SK-N-SH treated with all-trans-retinoic acid at 6 μM for 48 hours (cell line): Measurements from ENCODE around the gene YJEFN3.

ENCODE experiments used
- ATAC-seq: fragments of 200-7000 bp; cut with Tn5 transposase; 3 replicates; pipeline ENCODE4 v1.9.1; 2020; ENCODE audit warnings: mild to moderate bottlenecking, moderate library complexity
- CSDC2 ChIP-seq: fragments of 250-450 bp; sonication (Bioruptor Pico); IDR thresholded peaks from 2 replicates; pipeline ENCODE4 v1.5.0; 2020; ENCODE audit warnings: mild to moderate bottlenecking, moderate library complexity
- GLIS3 ChIP-seq: fragments of 250-450 bp; sonication (Bioruptor Pico); IDR thresholded peaks from 2 replicates; pipeline ENCODE4 v1.5.0; 2020; ENCODE audit warnings: mild to moderate bottlenecking, moderate library complexity
- ISL1 ChIP-seq: fragments of 250-450 bp; sonication (Bioruptor Pico); IDR thresholded peaks from 2 replicates; pipeline ENCODE4 v2.1.2; 2022; ENCODE audit warnings: mild to moderate bottlenecking, moderate library complexity
- PPARA ChIP-seq: fragments of 250-450 bp; sonication (Bioruptor Pico); IDR thresholded peaks from 2 replicates; pipeline ENCODE4 v1.5.0; 2020; ENCODE audit warnings: mild to moderate bottlenecking, borderline replicate concordance
- RARB ChIP-seq: fragments of 250-450 bp; sonication (Bioruptor Pico); IDR thresholded peaks from 2 replicates; pipeline ENCODE4 v1.8.0; 2021; ENCODE audit warnings: mild to moderate bottlenecking, moderate library complexity
- TOX ChIP-seq: fragments of 250-450 bp; sonication (Bioruptor Pico); IDR thresholded peaks from 2 replicates; pipeline ENCODE4 v1.8.0; 2021; ENCODE audit warnings: mild to moderate bottlenecking, moderate library complexity, borderline replicate concordance
- ZC3H10 ChIP-seq: fragments of 250-450 bp; sonication (Bioruptor Pico); IDR thresholded peaks from 2 replicates; pipeline ENCODE4 v1.5.1; 2021; ENCODE audit warnings: mild to moderate bottlenecking, moderate library complexity
- ZFP30 ChIP-seq: fragments of 450-650 bp; formaldehyde crosslinking; IDR thresholded peaks from 2 replicates; pipeline ENCODE4 v1.5.0; 2022; ENCODE audit warnings: mild to moderate bottlenecking, moderate library complexity
- ZNF70 ChIP-seq: fragments of 450-650 bp; formaldehyde crosslinking; IDR thresholded peaks from 2 replicates; pipeline ENCODE4 v1.5.0; 2020; ENCODE audit warnings: mild to moderate bottlenecking, moderate library complexity
- ZNF8 ChIP-seq: fragments of 450-650 bp; formaldehyde crosslinking; IDR thresholded peaks from 2 replicates; pipeline ENCODE4 v1.5.0; 2020; ENCODE audit warnings: mild to moderate bottlenecking, moderate library complexity
- TF ChIP-seq, protein P1 (sequence below): fragments of 250-450 bp; sonication (Bioruptor Pico); IDR thresholded peaks from 2 replicates; pipeline ENCODE4 v1.8.0; 2020; ENCODE audit warnings: mild to moderate bottlenecking, moderate library complexity, borderline replicate concordance
- TF ChIP-seq, protein P2 (sequence below): fragments of 250-450 bp; sonication (Bioruptor Pico); IDR thresholded peaks from 2 replicates; pipeline ENCODE4 v1.8.0; 2021; ENCODE audit warnings: low read depth, mild to moderate bottlenecking, moderate library complexity, borderline replicate concordance
- TF ChIP-seq, protein P3 (sequence below): fragments of 250-450 bp; sonication (Bioruptor Pico); IDR thresholded peaks from 2 replicates; pipeline ENCODE4 v1.5.1; 2020; ENCODE audit warnings: low read depth, mild to moderate bottlenecking, moderate library complexity
- TF ChIP-seq, protein P4 (sequence below): fragments of 250-450 bp; sonication (Bioruptor Pico); IDR thresholded peaks from 2 replicates; pipeline ENCODE4 v1.5.0; 2020; ENCODE audit warnings: mild to moderate bottlenecking, moderate library complexity
- TF ChIP-seq, protein P5 (sequence below): fragments of 250-450 bp; sonication (Bioruptor Pico); IDR thresholded peaks from 2 replicates; pipeline ENCODE4 v1.5.1; 2021; ENCODE audit warnings: mild to moderate bottlenecking, moderate library complexity

The YJEFN3 gene

DNA sequence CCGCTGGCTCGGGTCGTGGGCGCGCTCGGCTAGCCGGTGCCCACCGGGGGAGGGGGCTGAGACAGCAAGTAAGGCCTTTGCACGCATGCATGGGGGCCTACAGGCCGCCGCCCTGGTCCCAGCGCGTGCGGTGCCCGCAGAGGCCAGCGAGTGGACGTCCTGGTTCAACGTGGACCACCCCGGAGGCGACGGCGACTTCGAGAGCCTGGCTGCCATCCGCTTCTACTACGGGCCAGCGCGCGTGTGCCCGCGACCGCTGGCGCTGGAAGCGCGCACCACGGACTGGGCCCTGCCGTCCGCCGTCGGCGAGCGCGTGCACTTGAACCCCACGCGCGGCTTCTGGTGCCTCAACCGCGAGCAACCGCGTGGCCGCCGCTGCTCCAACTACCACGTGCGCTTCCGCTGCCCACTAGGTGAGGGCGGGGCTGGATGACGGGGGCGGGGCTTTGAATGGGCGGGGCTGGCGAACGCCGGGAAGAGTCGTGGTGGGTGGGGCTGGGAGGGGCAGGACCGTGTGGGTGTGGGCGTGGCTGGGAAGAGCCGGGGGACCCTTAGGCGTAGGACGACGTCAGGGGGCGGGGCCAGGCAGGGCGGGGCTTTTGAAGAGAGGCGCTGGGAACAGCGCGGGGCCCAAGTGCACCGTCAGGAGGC is 11.5 kb downstream of the YJEFN3 start:
- no peak for TF ChIP-seq GLIS3 (CRISPR knock-in tag)
- peak; percentile 4; the same call in 1 of the 3 replicates for ATAC-seq

DNA sequence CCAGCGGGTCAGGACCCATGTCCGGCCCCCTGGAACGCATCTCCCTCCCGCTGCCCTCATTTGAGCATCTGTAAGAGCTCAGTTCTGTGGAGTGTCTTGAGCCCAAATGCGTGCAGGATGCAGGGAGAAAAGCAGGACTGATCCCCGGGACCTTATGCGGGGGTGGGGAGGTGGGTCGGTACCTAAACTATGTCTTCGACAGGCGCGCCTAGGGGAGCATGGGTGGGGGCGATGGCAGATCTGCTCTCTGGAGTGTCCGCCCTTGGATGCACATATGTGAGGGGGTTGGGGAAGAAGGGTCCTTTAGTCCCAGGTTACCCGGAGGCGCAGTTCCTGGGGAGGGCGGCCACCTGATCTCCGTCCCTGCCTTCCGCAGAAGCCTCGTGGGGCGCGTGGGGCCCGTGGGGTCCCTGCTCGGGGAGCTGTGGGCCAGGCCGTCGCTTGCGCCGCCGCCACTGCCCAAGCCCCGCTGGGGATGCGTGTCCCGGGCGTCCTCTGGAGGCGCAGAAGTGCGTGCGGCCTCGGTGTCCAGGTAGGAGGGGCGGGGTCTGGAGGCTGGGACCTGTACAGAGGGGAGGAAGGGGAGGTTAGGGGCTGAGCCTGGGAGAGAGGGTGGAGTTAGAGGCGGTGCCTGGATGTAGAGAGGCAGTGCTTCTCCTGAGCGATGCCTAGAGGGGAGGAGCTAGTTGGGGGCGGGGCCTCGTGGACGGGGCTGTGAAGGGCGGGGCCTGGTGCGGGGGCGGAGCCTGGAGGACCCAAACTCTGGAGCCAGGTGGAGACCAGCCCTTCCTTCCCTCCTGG is 12.2 kb downstream of the YJEFN3 start:
- TF ChIP-seq ZFP30 (CRISPR knock-in tag) (no peak), PPARA (CRISPR knock-in tag) (no peak)
- ATAC-seq = peak; percentile 80

DNA sequence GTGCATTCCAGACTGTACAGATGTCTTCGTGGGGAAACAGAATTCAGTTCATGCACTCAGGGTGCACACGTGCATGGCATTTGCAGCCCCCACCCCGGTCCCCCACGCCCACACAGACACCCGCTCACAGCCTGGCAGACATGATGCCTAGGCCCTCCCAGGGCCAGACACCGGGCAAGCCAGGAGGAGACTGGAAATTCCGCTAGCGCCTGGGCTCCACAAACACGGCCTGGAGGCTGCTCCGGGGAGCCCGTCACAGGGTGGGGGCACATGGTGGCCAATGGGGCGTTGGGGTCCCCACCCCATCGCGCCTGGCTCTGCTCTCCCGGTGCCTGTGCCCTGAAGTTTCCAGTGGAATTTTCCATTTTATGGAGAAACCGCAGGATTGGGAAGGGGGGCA is 12.9 kb downstream of the YJEFN3 start:
- ATAC-seq = no peak

DNA sequence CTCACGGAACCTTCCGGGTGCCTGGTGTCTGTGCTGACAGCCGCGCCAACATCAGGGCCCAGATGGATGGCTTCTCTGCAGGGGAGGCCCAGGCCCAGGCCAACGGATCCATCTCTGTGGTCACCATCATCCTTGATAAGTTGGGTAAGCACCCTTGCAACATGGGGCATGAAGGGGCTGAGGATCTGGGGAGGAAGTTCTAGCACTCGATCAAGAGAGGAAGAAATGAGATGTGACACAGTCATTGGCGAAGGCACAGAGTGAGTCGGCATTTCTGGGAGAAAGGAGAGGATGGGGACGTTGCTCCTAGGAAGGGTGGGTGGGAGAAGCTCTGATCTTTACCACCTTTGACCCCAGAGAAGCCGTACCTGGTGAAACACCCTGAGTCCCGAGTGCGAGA is 13.8 kb downstream of the YJEFN3 start:
- TF ChIP-seq, protein P1, sequence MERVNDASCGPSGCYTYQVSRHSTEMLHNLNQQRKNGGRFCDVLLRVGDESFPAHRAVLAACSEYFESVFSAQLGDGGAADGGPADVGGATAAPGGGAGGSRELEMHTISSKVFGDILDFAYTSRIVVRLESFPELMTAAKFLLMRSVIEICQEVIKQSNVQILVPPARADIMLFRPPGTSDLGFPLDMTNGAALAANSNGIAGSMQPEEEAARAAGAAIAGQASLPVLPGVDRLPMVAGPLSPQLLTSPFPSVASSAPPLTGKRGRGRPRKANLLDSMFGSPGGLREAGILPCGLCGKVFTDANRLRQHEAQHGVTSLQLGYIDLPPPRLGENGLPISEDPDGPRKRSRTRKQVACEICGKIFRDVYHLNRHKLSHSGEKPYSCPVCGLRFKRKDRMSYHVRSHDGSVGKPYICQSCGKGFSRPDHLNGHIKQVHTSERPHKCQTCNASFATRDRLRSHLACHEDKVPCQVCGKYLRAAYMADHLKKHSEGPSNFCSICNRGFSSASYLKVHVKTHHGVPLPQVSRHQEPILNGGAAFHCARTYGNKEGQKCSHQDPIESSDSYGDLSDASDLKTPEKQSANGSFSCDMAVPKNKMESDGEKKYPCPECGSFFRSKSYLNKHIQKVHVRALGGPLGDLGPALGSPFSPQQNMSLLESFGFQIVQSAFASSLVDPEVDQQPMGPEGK (CRISPR knock-in tag) = no peak
- no peak for TF ChIP-seq CSDC2 (CRISPR knock-in tag)
- TF ChIP-seq ZC3H10 (CRISPR knock-in tag) = no peak
- TF ChIP-seq, protein P2, sequence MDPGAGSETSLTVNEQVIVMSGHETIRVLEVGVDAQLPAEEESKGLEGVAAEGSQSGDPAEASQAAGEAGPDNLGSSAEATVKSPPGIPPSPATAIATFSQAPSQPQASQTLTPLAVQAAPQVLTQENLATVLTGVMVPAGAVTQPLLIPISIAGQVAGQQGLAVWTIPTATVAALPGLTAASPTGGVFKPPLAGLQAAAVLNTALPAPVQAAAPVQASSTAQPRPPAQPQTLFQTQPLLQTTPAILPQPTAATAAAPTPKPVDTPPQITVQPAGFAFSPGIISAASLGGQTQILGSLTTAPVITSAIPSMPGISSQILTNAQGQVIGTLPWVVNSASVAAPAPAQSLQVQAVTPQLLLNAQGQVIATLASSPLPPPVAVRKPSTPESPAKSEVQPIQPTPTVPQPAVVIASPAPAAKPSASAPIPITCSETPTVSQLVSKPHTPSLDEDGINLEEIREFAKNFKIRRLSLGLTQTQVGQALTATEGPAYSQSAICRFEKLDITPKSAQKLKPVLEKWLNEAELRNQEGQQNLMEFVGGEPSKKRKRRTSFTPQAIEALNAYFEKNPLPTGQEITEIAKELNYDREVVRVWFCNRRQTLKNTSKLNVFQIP (CRISPR knock-in tag) = no peak
- TF ChIP-seq, all 23 proteins: peak for 0
- ATAC-seq = no peak

More for the DNA sequence above, 12.9 kb downstream of the YJEFN3 start:
- TF ChIP-seq, protein P3, sequence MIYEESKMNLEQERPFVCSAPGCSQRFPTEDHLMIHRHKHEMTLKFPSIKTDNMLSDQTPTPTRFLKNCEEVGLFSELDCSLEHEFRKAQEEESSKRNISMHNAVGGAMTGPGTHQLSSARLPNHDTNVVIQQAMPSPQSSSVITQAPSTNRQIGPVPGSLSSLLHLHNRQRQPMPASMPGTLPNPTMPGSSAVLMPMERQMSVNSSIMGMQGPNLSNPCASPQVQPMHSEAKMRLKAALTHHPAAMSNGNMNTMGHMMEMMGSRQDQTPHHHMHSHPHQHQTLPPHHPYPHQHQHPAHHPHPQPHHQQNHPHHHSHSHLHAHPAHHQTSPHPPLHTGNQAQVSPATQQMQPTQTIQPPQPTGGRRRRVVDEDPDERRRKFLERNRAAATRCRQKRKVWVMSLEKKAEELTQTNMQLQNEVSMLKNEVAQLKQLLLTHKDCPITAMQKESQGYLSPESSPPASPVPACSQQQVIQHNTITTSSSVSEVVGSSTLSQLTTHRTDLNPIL (CRISPR knock-in tag) = no peak
- TF ChIP-seq, protein P4, sequence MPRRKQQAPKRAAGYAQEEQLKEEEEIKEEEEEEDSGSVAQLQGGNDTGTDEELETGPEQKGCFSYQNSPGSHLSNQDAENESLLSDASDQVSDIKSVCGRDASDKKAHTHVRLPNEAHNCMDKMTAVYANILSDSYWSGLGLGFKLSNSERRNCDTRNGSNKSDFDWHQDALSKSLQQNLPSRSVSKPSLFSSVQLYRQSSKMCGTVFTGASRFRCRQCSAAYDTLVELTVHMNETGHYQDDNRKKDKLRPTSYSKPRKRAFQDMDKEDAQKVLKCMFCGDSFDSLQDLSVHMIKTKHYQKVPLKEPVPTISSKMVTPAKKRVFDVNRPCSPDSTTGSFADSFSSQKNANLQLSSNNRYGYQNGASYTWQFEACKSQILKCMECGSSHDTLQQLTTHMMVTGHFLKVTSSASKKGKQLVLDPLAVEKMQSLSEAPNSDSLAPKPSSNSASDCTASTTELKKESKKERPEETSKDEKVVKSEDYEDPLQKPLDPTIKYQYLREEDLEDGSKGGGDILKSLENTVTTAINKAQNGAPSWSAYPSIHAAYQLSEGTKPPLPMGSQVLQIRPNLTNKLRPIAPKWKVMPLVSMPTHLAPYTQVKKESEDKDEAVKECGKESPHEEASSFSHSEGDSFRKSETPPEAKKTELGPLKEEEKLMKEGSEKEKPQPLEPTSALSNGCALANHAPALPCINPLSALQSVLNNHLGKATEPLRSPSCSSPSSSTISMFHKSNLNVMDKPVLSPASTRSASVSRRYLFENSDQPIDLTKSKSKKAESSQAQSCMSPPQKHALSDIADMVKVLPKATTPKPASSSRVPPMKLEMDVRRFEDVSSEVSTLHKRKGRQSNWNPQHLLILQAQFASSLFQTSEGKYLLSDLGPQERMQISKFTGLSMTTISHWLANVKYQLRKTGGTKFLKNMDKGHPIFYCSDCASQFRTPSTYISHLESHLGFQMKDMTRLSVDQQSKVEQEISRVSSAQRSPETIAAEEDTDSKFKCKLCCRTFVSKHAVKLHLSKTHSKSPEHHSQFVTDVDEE (CRISPR knock-in tag) = no peak
- TF ChIP-seq CSDC2 (CRISPR knock-in tag) = no peak
- TF ChIP-seq, protein P5, sequence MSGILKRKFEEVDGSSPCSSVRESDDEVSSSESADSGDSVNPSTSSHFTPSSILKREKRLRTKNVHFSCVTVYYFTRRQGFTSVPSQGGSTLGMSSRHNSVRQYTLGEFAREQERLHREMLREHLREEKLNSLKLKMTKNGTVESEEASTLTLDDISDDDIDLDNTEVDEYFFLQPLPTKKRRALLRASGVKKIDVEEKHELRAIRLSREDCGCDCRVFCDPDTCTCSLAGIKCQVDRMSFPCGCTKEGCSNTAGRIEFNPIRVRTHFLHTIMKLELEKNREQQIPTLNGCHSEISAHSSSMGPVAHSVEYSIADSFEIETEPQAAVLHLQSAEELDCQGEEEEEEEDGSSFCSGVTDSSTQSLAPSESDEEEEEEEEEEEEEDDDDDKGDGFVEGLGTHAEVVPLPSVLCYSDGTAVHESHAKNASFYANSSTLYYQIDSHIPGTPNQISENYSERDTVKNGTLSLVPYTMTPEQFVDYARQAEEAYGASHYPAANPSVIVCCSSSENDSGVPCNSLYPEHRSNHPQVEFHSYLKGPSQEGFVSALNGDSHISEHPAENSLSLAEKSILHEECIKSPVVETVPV (CRISPR knock-in tag) = no peak
- TF ChIP-seq PPARA (CRISPR knock-in tag) = no peak

DNA sequence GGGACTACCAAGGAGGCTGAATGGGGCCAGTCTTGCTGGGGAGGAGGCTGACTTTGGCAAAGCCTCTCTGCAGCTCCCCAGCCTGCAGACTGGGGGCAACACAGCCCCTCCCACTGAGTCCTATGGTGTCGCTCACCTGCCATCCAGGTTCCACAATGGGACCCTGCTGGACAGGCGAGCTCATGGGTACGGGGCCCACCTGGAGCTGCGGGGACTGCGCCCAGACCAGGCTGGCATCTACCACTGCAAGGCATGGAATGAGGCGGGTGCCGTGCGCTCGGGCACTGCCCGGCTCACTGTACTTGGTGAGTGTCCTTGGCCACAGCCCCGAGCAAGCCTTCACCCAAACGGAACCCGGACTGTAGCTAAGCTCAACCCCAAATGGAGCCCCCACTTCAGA is 14.4 kb downstream of the YJEFN3 start:
- ATAC-seq = no peak
- TF ChIP-seq, protein P1 (CRISPR knock-in tag) = no peak
- no peak for TF ChIP-seq ZNF70 (CRISPR knock-in tag)
- no peak for TF ChIP-seq TOX (CRISPR knock-in tag)
- TF ChIP-seq, protein P5 (CRISPR knock-in tag) = no peak
- TF ChIP-seq ISL1 = no peak
- TF ChIP-seq RARB (CRISPR knock-in tag) = no peak
- TF ChIP-seq ZNF8 = no peak
- TF ChIP-seq CSDC2 (CRISPR knock-in tag) = no peak
- TF ChIP-seq, protein P4 (CRISPR knock-in tag) = no peak
